Lung (tissue), 12 donors: ENCODE measurements around the gene GALK2. TPM values are rescaled to one million over a fixed set of nuclear protein-coding genes. Genes with fewer than 3 reads are reported as not detected.

Experiments
- ATAC-seq: fragments of 200-7000 bp; cut with Tn5 transposase; one replicate; pipeline ENCODE4 v1.9.1; 2020; ENCODE audit warnings: moderate number of reproducible peaks; ENCODE audit not compliant: insufficient read depth, low FRiP score
- DNase-seq, 3 donors: peaks; one replicate each; pipeline ENCODE4 v3.0.0-alpha.2; 2013 to 2017
- H3K27ac ChIP-seq, 2 donors: one replicate each; pipeline ENCODE4 v1.5.1; 2013; ENCODE audit warnings: mild to moderate bottlenecking in 2 of 2, moderate library complexity in 2 of 2, control low read depth in 1 of 2, inconsistent platforms in 1 of 2, low read depth in 1 of 2, low read length in 1 of 2
- H3K27me3 ChIP-seq, 3 donors: one replicate each; pipeline ENCODE4 v1.5.1; 2013; ENCODE audit warnings: low read length in 2 of 3; ENCODE audit not compliant: control insufficient read depth in 3 of 3, insufficient read depth in 3 of 3
- H3K36me3 ChIP-seq, 4 donors: one replicate each; pipeline ENCODE4 v1.5.1; 2013; ENCODE audit warnings: low read length in 4 of 4, mild to moderate bottlenecking in 1 of 4, moderate library complexity in 1 of 4; ENCODE audit not compliant: control insufficient read depth in 4 of 4, insufficient read depth in 4 of 4
- H3K4me1 ChIP-seq, 5 donors: one replicate each; pipeline ENCODE4 v1.5.1; 2013; ENCODE audit warnings: low read length in 5 of 5, mild to moderate bottlenecking in 2 of 5, moderate library complexity in 1 of 5; ENCODE audit not compliant: control insufficient read depth in 5 of 5, insufficient read depth in 5 of 5
- H3K4me3 ChIP-seq: one replicate; pipeline ENCODE4 v1.5.1; 2013; ENCODE audit warnings: mild to moderate bottlenecking, control low read depth, moderate library complexity
- H3K9ac ChIP-seq, 2 donors: one replicate each; pipeline ENCODE4 v1.5.1; 2013; ENCODE audit warnings: low read length in 2 of 2, control low read depth in 1 of 2; ENCODE audit not compliant: insufficient read depth in 1 of 2
- H3K9me3 ChIP-seq, 4 donors: one replicate each; pipeline ENCODE4 v1.5.1; 2013; ENCODE audit warnings: low read length in 3 of 4, mild to moderate bottlenecking in 1 of 4, moderate library complexity in 1 of 4; ENCODE audit not compliant: control insufficient read depth in 4 of 4, insufficient read depth in 3 of 4
- CTCF ChIP-seq: IDR thresholded peaks from 2 replicates; pipeline ENCODE4 v1.5.1; 2012; ENCODE audit warnings: mild to moderate bottlenecking; ENCODE audit errors: control extremely low read depth, extremely low read depth
- WGBS, 2 donors: extraction: QIAGEN DNeasy Blood & Tissue Kit; methylation state at CpG; one replicate each; pipeline ENCODE4 v1.1.7; 2013; 5-methylcytosine and 5-hydroxymethylcytosine counted together
- polyA plus RNA-seq, 2 donors: library from polyadenylated mRNA; stranded (reverse); fragments of 200-250 nt; gene quantifications; one replicate each; pipeline ENCODE4 v1.2.1, GENCODE V29; 2013
- total RNA-seq, 2 donors: library from RNA; depleted of rRNA in 1 of 2; stranded (reverse); fragments of >200 nt in 1 of 2; gene quantifications; one replicate each; pipeline ENCODE4 v1.2.1, GENCODE V29; 2014 to 2021
- donor health status: control.
- donor health status: control.
- donor health status: Bipolar disorder and iron deficiency.
- donor health status: healthy.
- donor health status: DM: yes; HTN: yes; CAD: no.

The GALK2 gene
- total and polyA plus RNA-seq, 4 donors = 12.4 to 44.8 (median 34.0) TPM

GRCh38 chr15:49306551-49306950, 136.5 kb downstream of the GALK2 start:
- ATAC-seq (no peak), DNase-seq (no peak)
- 47 to 70% methylated on average over 1 of the region's 1 CpG for WGBS, 2 donors
- H3K36me3 ChIP-seq = peaks cover 8 to 14% (median 10%) of the 10 kb centered on the region in 4 donors
- no peak overlapping the region for H3K4me3 ChIP-seq
- TF ChIP-seq CTCF = no peak
- no peaks in the 10 kb centered on the region for H3K27me3 ChIP-seq
- no peak overlapping the region for H3K9ac ChIP-seq
- peaks cover 0 to 10% (median 0%) of the 10 kb centered on the region in 5 donors for H3K4me1 ChIP-seq
- H3K27ac ChIP-seq = no peak overlapping the region
- H3K9me3 ChIP-seq = peaks cover 0 to 1% (median 0%) of the 10 kb centered on the region in 4 donors

- ATAC-seq (no peak), DNase-seq (no peak)
- no peaks in the 10 kb centered on the region for H3K27me3 ChIP-seq
- H3K4me3 ChIP-seq = no peak overlapping the region
- H3K36me3 ChIP-seq = peaks cover 7 to 12% (median 11%) of the 10 kb centered on the region in 4 donors
- WGBS, 2 donors = 89 to 90% methylated on average over 2 of the region's 2 CpGs
- peaks cover 0 to 10% (median 0%) of the 10 kb centered on the region in 5 donors for H3K4me1 ChIP-seq
- no peak overlapping the region for H3K27ac ChIP-seq
- no peak for TF ChIP-seq CTCF
- H3K9me3 ChIP-seq = no peaks in the 10 kb centered on the region
- no peak overlapping the region for H3K9ac ChIP-seq
Observed at GRCh38 chr15:49308686-49309085, 138.6 kb downstream of the GALK2 start.

DNA sequence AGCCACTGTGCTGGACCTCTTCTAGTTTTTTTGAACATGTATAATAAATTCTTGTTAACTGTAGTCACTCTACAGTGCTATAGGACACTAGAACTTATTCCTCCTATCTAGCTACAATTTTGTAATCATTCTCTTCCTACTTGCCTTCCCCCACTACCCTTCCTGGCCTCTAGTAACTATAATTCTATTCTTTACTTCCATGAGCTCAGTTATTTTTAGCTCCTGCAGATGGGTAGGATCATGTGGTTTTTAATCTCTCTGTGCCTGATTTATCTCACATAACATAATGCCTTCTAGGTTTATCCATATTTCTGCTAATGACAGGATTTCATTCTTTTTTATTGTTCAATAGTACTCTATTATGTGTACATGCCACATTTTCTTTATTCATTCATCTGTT, 139.8 kb downstream of the GALK2 start:
- Histone ChIP-seq H3K9me3 (no peaks in the 10 kb centered on the region), H3K9ac (no peak overlapping the region), H3K36me3 (peaks cover 0 to 11% (median 6%) of the 10 kb centered on the region in 4 donors), H3K4me1 (peaks cover 0 to 10% (median 0%) of the 10 kb centered on the region in 5 donors), H3K4me3 (no peak overlapping the region), H3K27ac (no peak overlapping the region), H3K27me3 (no peaks in the 10 kb centered on the region)
- no peak for DNase-seq
- TF ChIP-seq CTCF = no peak
- ATAC-seq = no peak

DNA sequence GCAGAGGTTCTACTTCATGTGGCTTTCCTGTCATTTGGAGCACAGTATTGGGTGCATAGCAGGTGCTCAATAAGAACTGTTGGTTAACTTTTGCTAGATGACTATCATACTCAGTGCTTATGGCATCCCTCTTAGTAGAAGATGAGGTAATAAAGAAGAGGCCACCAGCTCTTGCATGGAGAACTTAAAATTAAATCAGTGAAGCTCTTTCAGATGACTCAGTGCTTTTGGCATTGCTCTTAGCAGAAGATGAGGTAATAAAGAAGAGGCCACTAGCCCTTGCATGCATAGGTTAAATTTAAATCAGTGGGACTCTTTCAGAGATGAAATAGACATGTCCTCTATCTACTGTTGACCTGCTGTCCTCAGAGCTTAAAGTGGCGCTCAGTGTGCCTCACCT, 143.6 kb downstream of the GALK2 start:
- ATAC-seq = no peak
- WGBS, 2 donors = 97% methylated on average over 1 of the region's 1 CpG

More for the DNA sequence above, 143.6 kb downstream of the GALK2 start:
- Histone ChIP-seq H3K9ac (no peak overlapping the region), H3K27me3 (no peaks in the 10 kb centered on the region), H3K36me3 (peaks cover 0 to 9% (median under 1%) of the 10 kb centered on the region in 4 donors), H3K4me3 (no peak overlapping the region), H3K4me1 (peaks cover 0 to 12% (median 0%) of the 10 kb centered on the region in 5 donors), H3K27ac (no peak overlapping the region), H3K9me3 (no peaks in the 10 kb centered on the region)
- no peak for TF ChIP-seq CTCF
- no peak for DNase-seq
